HepG2 (cell line): Measurements from ENCODE around the gene OR2B2. TPM values are rescaled to one million over a fixed set of nuclear protein-coding genes. Genes with fewer than 3 reads are reported as not detected.
A peak's percentile ranks its signal among the peaks of the same experiment; 100 is the strongest.

ENCODE experiments used
- BHLHE40 ChIP-seq: IDR thresholded peaks from 2 replicates; pipeline ENCODE4 v1.6.1; 2011; ENCODE audit warnings: low read length, improper control_type of control experiment
- BRD4 ChIP-seq: sonication (generic); formaldehyde crosslinking; IDR thresholded peaks from 2 replicates; pipeline ENCODE4 v1.4.0; 2020; ENCODE audit warnings: missing genetic modification reagents
- ELF3 ChIP-seq: IDR thresholded peaks from 2 replicates; pipeline ENCODE4 v1.6.1; 2016; ENCODE audit warnings: missing genetic modification reagents, missing compliant biosample characterization
- JDP2 ChIP-seq: sonication (generic); formaldehyde crosslinking; IDR thresholded peaks from 2 replicates; pipeline ENCODE4 v1.8.1; 2022; ENCODE audit warnings: missing genetic modification reagents, borderline replicate concordance
- MLLT10 ChIP-seq: sonication (generic); formaldehyde crosslinking; IDR thresholded peaks from 2 replicates; pipeline ENCODE4 v1.4.0; 2020; ENCODE audit warnings: missing genetic modification reagents
- MXD4 ChIP-seq: IDR thresholded peaks from 2 replicates; pipeline ENCODE4 v1.6.1; 2016; ENCODE audit warnings: mild to moderate bottlenecking, missing biosample characterization, missing genetic modification reagents
- NFATC3 ChIP-seq: sonication (generic); formaldehyde crosslinking; IDR thresholded peaks from 2 replicates; pipeline ENCODE4 v1.5.1; 2020; ENCODE audit warnings: mild to moderate bottlenecking, missing genetic modification reagents
- NFIC ChIP-seq: IDR thresholded peaks from 2 replicates; pipeline ENCODE4 v1.6.1; 2012; ENCODE audit warnings: mild to moderate bottlenecking, low read length, inconsistent platforms
- RNF219 ChIP-seq: sonication (generic); formaldehyde crosslinking; IDR thresholded peaks from 2 replicates; pipeline ENCODE4 v1.5.0; 2020; ENCODE audit warnings: mild to moderate bottlenecking, missing genetic modification reagents
- SMYD3 ChIP-seq: sonication (generic); formaldehyde crosslinking; IDR thresholded peaks from 2 replicates; pipeline ENCODE4 v1.8.1; 2023; ENCODE audit warnings: mild to moderate bottlenecking, missing genetic modification reagents
- SP140L ChIP-seq: sonication (generic); formaldehyde crosslinking; IDR thresholded peaks from 2 replicates; pipeline ENCODE4 v1.4.0; 2020; ENCODE audit warnings: missing genetic modification reagents, borderline replicate concordance
- STAT6 ChIP-seq: sonication (generic); formaldehyde crosslinking; IDR thresholded peaks from 2 replicates; pipeline ENCODE4 v1.4.0; 2020; ENCODE audit warnings: missing genetic modification reagents, mild to moderate bottlenecking, borderline replicate concordance
- TCF7 ChIP-seq: sonication (generic); IDR thresholded peaks from 2 replicates; pipeline ENCODE4 v1.6.1; 2016; ENCODE audit warnings: antibody characterized with exemption, low read depth
- TOE1 ChIP-seq: sonication (generic); formaldehyde crosslinking; IDR thresholded peaks from 2 replicates; pipeline ENCODE4 v1.4.0; 2020; ENCODE audit warnings: mild to moderate bottlenecking, missing genetic modification reagents
- U2AF1 ChIP-seq: fragments of 200-400 bp; formaldehyde crosslinking; optimal IDR thresholded peaks from 2 replicates; pipeline ENCODE3; 2017; ENCODE audit warnings: mild to moderate bottlenecking, low read depth, low read length
- ZBTB8A ChIP-seq: sonication (generic); formaldehyde crosslinking; IDR thresholded peaks from 2 replicates; pipeline ENCODE4 v1.4.0; 2020; ENCODE audit warnings: mild to moderate bottlenecking, low read depth, missing genetic modification reagents, borderline replicate concordance
- ZFAT ChIP-seq: sonication (generic); formaldehyde crosslinking; conservative IDR thresholded peaks from 2 replicates; pipeline ENCODE4 v1.8.1; 2023; ENCODE audit warnings: missing genetic modification reagents, inconsistent platforms
- ZNF207 ChIP-seq: fragments of 450-650 bp; IDR thresholded peaks from 2 replicates; pipeline ENCODE4 v1.6.1; 2016; ENCODE audit warnings: antibody characterized with exemption, borderline replicate concordance
- ZNF232 ChIP-seq: sonication (generic); formaldehyde crosslinking; IDR thresholded peaks from 2 replicates; pipeline ENCODE4 v1.4.0; 2020; ENCODE audit warnings: missing genetic modification reagents, borderline replicate concordance
- ZNF256 ChIP-seq: sonication (generic); formaldehyde crosslinking; conservative IDR thresholded peaks from 2 replicates; pipeline ENCODE4 v1.4.0; 2020; ENCODE audit warnings: missing genetic modification reagents
- ZNF331 ChIP-seq: sonication (generic); formaldehyde crosslinking; IDR thresholded peaks from 2 replicates; pipeline ENCODE4 v1.4.0; 2020; ENCODE audit warnings: missing genetic modification reagents
- ZNF33B ChIP-seq: sonication (generic); formaldehyde crosslinking; IDR thresholded peaks from 2 replicates; pipeline ENCODE4 v1.5.1; 2020; ENCODE audit warnings: mild to moderate bottlenecking, missing genetic modification reagents
- ZNF550 ChIP-seq: sonication (generic); formaldehyde crosslinking; IDR thresholded peaks from 2 replicates; pipeline ENCODE4 v1.4.0; 2020; ENCODE audit warnings: mild to moderate bottlenecking, missing genetic modification reagents, borderline replicate concordance
- ZNF652 ChIP-seq: IDR thresholded peaks from 2 replicates; pipeline ENCODE4 v1.6.1; 2016; ENCODE audit warnings: low read depth, borderline replicate concordance
- ZNF670 ChIP-seq: sonication (generic); formaldehyde crosslinking; IDR thresholded peaks from 2 replicates; pipeline ENCODE4 v1.8.0; 2022; ENCODE audit warnings: mild to moderate bottlenecking, missing genetic modification reagents, borderline replicate concordance
- ZNF841 ChIP-seq: sonication (generic); formaldehyde crosslinking; IDR thresholded peaks from 2 replicates; pipeline ENCODE4 v1.8.1; 2023; ENCODE audit warnings: missing genetic modification reagents, borderline replicate concordance
- polyA plus RNA-seq, 8 experiments: library from polyadenylated mRNA; depleted of rRNA in 3 of 8; stranded (reverse) in 7 of 8; unstranded in 1 of 8; fragments of >200 nt; fragmentation: Illumina TruSeq in 4 of 8; extraction: Trizol in 4 of 8; gene quantifications; 2 replicates each; pipeline versions ENCODE4 v1.2.1 to v1.2.3, GENCODE V29; 2011 to 2016; ENCODE audit warnings: low read depth in 4 of 8, missing spikeins in 1 of 8, mixed read lengths in 1 of 8; ENCODE audit not compliant: insufficient read depth in 1 of 8
- total RNA-seq, 5 experiments: library from RNA; depleted of rRNA; stranded (reverse); fragments of >200 nt; fragmentation: Illumina TruSeq; extraction: Trizol; gene quantifications; 2 replicates each; pipeline ENCODE4 v1.2.3, GENCODE V29; 2016; ENCODE audit warnings: low read depth in 1 of 5

Gene OR2B2
- total and polyA plus RNA-seq, 2 of the 13 experiments (the other 11 are each of a cell fraction or from before 2014, with no cell fraction given) = not detected

GRCh38 chr6:27893836-27894807 lies 18.1 kb downstream of the OR2B2 start (continued):
- TF ChIP-seq SP140L (CRISPR knock-in tag) (0 out of 2 replicates have a peak, but pooled peaks have one; percentile 75), ZNF652 (CRISPR knock-in tag) (no peak), ELF3 (CRISPR knock-in tag) (peak; percentile 78), STAT6 (CRISPR knock-in tag) (no peak), SMYD3 (CRISPR knock-in tag) (no peak), JDP2 (CRISPR knock-in tag) (no peak; the same call in 1 of the 2 replicates), TCF7 (no peak), ZNF232 (CRISPR knock-in tag) (peak; percentile 52; the same call in 1 of the 2 replicates), BRD4 (CRISPR knock-in tag) (0 out of 2 replicates have a peak, but pooled peaks have one; percentile 51), MLLT10 (0 out of 2 replicates have a peak, but pooled peaks have one; percentile 11), NFATC3 (0 out of 2 replicates have a peak, but pooled peaks have one; percentile 89), ZNF550 (CRISPR knock-in tag) (no peak), ZBTB8A (CRISPR knock-in tag) (no peak), RNF219 (CRISPR knock-in tag) (no peak), ZNF331 (CRISPR knock-in tag) (peak; percentile 51), TOE1 (CRISPR knock-in tag) (0 out of 2 replicates have a peak, but pooled peaks have one; percentile 49), ZNF33B (CRISPR knock-in tag) (0 out of 2 replicates have a peak, but pooled peaks have one; percentile 41), ZNF256 (CRISPR knock-in tag) (0 out of 2 replicates have a peak, but pooled peaks have one; percentile 31), MXD4 (0 out of 2 replicates have a peak, but pooled peaks have one; percentile 30), ZNF841 (no peak), ZNF670 (CRISPR knock-in tag) (no peak; the same call in 1 of the 2 replicates), NFIC (peak; percentile 20; the same call in 1 of the 2 replicates), BHLHE40 (no peak), ZNF207 (no peak), ZFAT (CRISPR knock-in tag) (no peak; the same call in 1 of the 2 replicates), U2AF1 (no peak)
